PC-3 (cell line): ENCODE results near the gene ADGRD1. TPM values are rescaled to one million over a fixed set of nuclear protein-coding genes. Genes with fewer than 3 reads are reported as not detected.

ENCODE experiments used
- ATAC-seq: fragments of 200-7000 bp; cut with Tn5 transposase; 2 replicates; pipeline ENCODE4 v1.9.1; 2020; ENCODE audit warnings: mild to moderate bottlenecking, moderate library complexity
- BruUV-seq: library from RNA; stranded (reverse); fragments of 400-500 nt; replicated peaks from 2 replicates; lab custom pipeline; 2021; lab: Mats Ljungman, UMichigan
- CTCF ChIA-PET: fragments of 300-600 bp; sonication (Branson Sonifier 250); formaldehyde crosslinking; loops from one replicate; lab custom pipeline; 2022; ENCODE audit warnings: antibody characterized with exemption; lab: Charles Lee
- POLR2A ChIA-PET: fragments of 300-600 bp; sonication (Branson Sonifier 250); formaldehyde crosslinking; loops from one replicate; lab custom pipeline; 2022; ENCODE audit warnings: antibody characterized with exemption; ENCODE audit not compliant: unreplicated experiment; lab: Charles Lee
- DNase-seq: peaks from one replicate; pipeline ENCODE4 v3.0.0-alpha.2; 2015
- H2AFZ ChIP-seq: fragments of 300-600 bp; sonication (generic); 2 replicates; pipeline ENCODE4 v1.6.0; 2016; ENCODE audit warnings: antibody characterized with exemption, low read length
- H3F3A ChIP-seq: fragments of 300-600 bp; sonication (generic); one replicate; pipeline ENCODE4 v1.6.0; 2017; ENCODE audit warnings: antibody characterized with exemption, low read length, control low read depth, mild to moderate bottlenecking; ENCODE audit not compliant: unreplicated experiment
- H3K27ac ChIP-seq: fragments of 300-600 bp; sonication (generic); 2 replicates; pipeline ENCODE4 v1.5.1; 2016; ENCODE audit warnings: mild to moderate bottlenecking, low read length
- H3K27me3 ChIP-seq: fragments of 300-600 bp; sonication (generic); 2 replicates; pipeline ENCODE4 v1.6.1; 2016; ENCODE audit warnings: low read length, mixed read lengths
- H3K36me3 ChIP-seq: fragments of 300-600 bp; sonication (generic); 2 replicates; pipeline ENCODE4 v1.6.1; 2016; ENCODE audit warnings: low read depth, mixed run types, low read length, mixed read lengths
- H3K4me1 ChIP-seq: fragments of 300-600 bp; sonication (generic); 2 replicates; pipeline ENCODE4 v1.5.1; 2016; ENCODE audit warnings: low read length; ENCODE audit not compliant: insufficient read depth
- H3K4me2 ChIP-seq: fragments of 300-600 bp; sonication (generic); 2 replicates; pipeline ENCODE4 v1.6.0; 2016; ENCODE audit warnings: low read length
- H3K4me3 ChIP-seq: fragments of 300-600 bp; sonication (generic); 2 replicates; pipeline ENCODE4 v1.5.1; 2016; ENCODE audit warnings: mild to moderate bottlenecking, low read length, mixed read lengths
- H3K79me2 ChIP-seq: fragments of 300-600 bp; sonication (generic); 2 replicates; pipeline ENCODE4 v1.6.1; 2017; ENCODE audit warnings: low read length, mixed read lengths
- H3K9ac ChIP-seq: fragments of 300-600 bp; sonication (generic); 2 replicates; pipeline ENCODE4 v1.6.0; 2016; ENCODE audit warnings: mild to moderate bottlenecking, low read length
- H3K9me2 ChIP-seq: fragments of 300-600 bp; sonication (generic); replicated peaks from 2 replicates; pipeline ENCODE4 v1.6.1; 2016; ENCODE audit warnings: mixed run types, low read length, mixed read lengths
- H3K9me3 ChIP-seq: fragments of 300-600 bp; sonication (generic); 2 replicates; pipeline ENCODE4 v1.6.1; 2016; ENCODE audit warnings: low read length, mixed read lengths
- H4K20me1 ChIP-seq: fragments of 300-600 bp; sonication (generic); 2 replicates; pipeline ENCODE4 v1.6.1; 2016; ENCODE audit warnings: low read length, mixed read lengths
- CTCF ChIP-seq: fragments of 300-600 bp; sonication (generic); conservative IDR thresholded peaks from 2 replicates; pipeline ENCODE4 v1.5.1; 2017; ENCODE audit warnings: antibody characterized with exemption, low read depth, mild to moderate bottlenecking, low read length
- EZH2 ChIP-seq: fragments of 300-600 bp; sonication (generic); IDR thresholded peaks from one replicate; pipeline ENCODE4 v1.6.1; 2017; ENCODE audit warnings: antibody characterized with exemption, mild to moderate bottlenecking, low read length; ENCODE audit not compliant: unreplicated experiment
- EZH2phosphoT487 ChIP-seq: fragments of 300-600 bp; sonication (generic); IDR thresholded peaks from 2 replicates; pipeline ENCODE4 v1.6.1; 2018; ENCODE audit warnings: mild to moderate bottlenecking, antibody characterized with exemption, low read length, borderline replicate concordance
- intact Hi-C: fragments of 100-400 bp; cut with micrococcal nuclease; formaldehyde crosslinking; loops from 2 replicates; pipeline ENCODE4 v1.9.0; 2023
- total RNA-seq: library from RNA; depleted of rRNA; stranded (reverse); fragments of >200 nt; gene quantifications from 2 replicates; pipeline ENCODE4 v1.2.3, GENCODE V29; 2014

The ADGRD1 gene
- total RNA-seq, 1 experiment from 2014 or later, result 0.18 TPM

DNA sequence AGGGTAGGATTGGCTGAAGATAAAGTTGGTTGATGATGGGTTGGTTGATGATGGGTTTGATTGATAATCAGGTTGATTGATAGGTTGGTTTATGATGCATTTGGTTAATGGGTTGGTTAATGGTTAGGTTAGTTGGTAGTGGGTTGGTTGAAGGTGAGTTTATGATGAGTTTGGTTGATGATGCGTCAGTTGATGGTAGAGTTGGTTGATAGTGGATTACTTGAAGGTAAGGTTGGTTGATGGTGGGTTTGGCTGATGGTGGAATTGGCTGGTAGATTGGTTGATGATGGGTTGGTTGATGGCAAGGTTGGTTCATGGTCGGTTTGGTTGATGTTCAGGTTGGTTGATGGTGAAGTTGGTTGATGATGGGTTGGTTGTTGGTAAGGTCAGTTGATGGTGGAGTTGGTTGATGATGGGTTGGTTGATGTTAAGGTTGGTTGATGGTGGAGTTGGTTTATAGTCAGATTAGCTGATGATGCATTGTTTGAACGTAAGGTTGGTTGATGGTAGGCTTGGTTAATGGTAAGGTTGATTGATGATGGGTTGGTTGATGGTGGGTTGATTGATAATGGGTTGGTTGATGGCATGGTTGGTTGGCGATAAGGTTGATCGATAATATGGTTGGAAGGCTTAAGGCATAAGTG is 146.4 kb downstream of the ADGRD1 start:
- Histone ChIP-seq H3K9ac (no peak overlapping the region), H3K79me2 (no peaks in the 10 kb centered on the region), H3K4me2 (no peak overlapping the region), H3K4me1 (no peaks in the 10 kb centered on the region), H2AFZ (no peak overlapping the region), H3K4me3 (no peak overlapping the region), H3F3A (no peaks in the 10 kb centered on the region), H3K36me3 (no peaks in the 10 kb centered on the region), H3K27me3 (peaks cover 62% of the 10 kb centered on the region), H4K20me1 (no peaks in the 10 kb centered on the region), H3K27ac (no peak overlapping the region), H3K9me2 (no peaks in the 10 kb centered on the region), H3K9me3 (no peaks in the 10 kb centered on the region)
- POLR2A ChIA-PET, result no interaction called here
- DNase-seq (no peak), ATAC-seq (no peak)
- intact Hi-C loops, result no loop called here
- BruUV-seq, result no TSS peak
- CTCF ChIA-PET, result no interaction called here
- TF ChIP-seq EZH2phosphoT487 (no peak), EZH2 (no peak), CTCF (no peak)

- intact Hi-C loops, result no loop called here
- H3F3A ChIP-seq, result no peaks in the 10 kb centered on the region
These were observed 147.3 kb downstream of the ADGRD1 start for GRCh38 chr12:131101006-131101405.

More at GRCh38 chr12:131101006-131101405, 147.3 kb downstream of the ADGRD1 start:
- no peak overlapping the region for H3K4me2 ChIP-seq
- no peak for ATAC-seq
- H3K27ac ChIP-seq, result no peak overlapping the region
- H3K4me3 ChIP-seq, result no peak overlapping the region
- TF ChIP-seq EZH2, result no peak
- TF ChIP-seq CTCF, result no peak
- TF ChIP-seq EZH2phosphoT487, result no peak
- no peaks in the 10 kb centered on the region for H3K79me2 ChIP-seq
- H3K27me3 ChIP-seq, result peaks cover 62% of the 10 kb centered on the region
- H4K20me1 ChIP-seq, result no peaks in the 10 kb centered on the region
- H2AFZ ChIP-seq, result no peak overlapping the region
- no peaks in the 10 kb centered on the region for H3K4me1 ChIP-seq
- BruUV-seq, result no TSS peak
- H3K9ac ChIP-seq, result no peak overlapping the region
- ChIA-PET POLR2A (no interaction called here), CTCF (no interaction called here)
- no peaks in the 10 kb centered on the region for H3K9me2 ChIP-seq
- H3K9me3 ChIP-seq, result no peaks in the 10 kb centered on the region
- no peaks in the 10 kb centered on the region for H3K36me3 ChIP-seq
- DNase-seq, result no peak
